HL-60 (cell line): Measurements from ENCODE around the gene FTO.

Source experiments
- DNase-seq, 2 experiments: peaks; one replicate each; pipeline ENCODE4 v3.0.0-alpha.2; 2010 to 2020; ENCODE audit warnings: low read depth in 1 of 2, low spot score in 1 of 2
- H3K27ac ChIP-seq: fragments of 250-450 bp; sonication (Bioruptor Pico); replicated peaks from 2 replicates; pipeline ENCODE4 v1.5.1; 2020; ENCODE audit warnings: mild to moderate bottlenecking, moderate library complexity
- H3K27me3 ChIP-seq: fragments of 250-450 bp; sonication (Bioruptor Pico); 2 replicates; pipeline ENCODE4 v1.5.1; 2021; ENCODE audit warnings: mild to moderate bottlenecking, moderate library complexity; ENCODE audit not compliant: insufficient read depth, poor library complexity, severe bottlenecking
- H3K4me3 ChIP-seq: replicated peaks from 2 replicates; pipeline ENCODE4 v1.5.1; 2011; ENCODE audit warnings: mild to moderate bottlenecking, control low read depth, low read length; ENCODE audit not compliant: insufficient read depth
- CTCF ChIP-seq: IDR thresholded peaks from one replicate; pipeline ENCODE4 v1.5.1; 2011; ENCODE audit warnings: low read length, control low read depth, inconsistent platforms; ENCODE audit not compliant: insufficient read depth
- GABPA ChIP-seq: IDR thresholded peaks from 2 replicates; pipeline ENCODE4 v1.6.1; 2012; ENCODE audit warnings: low read depth
- POLR2AphosphoS5 ChIP-seq: IDR thresholded peaks from 2 replicates; pipeline ENCODE4 v1.6.1; 2012; ENCODE audit warnings: low read depth
- REST ChIP-seq: IDR thresholded peaks from 2 replicates; pipeline ENCODE4 v1.6.1; 2012; ENCODE audit warnings: low read depth; ENCODE audit not compliant: insufficient replicate concordance
- SPI1 ChIP-seq: IDR thresholded peaks from 2 replicates; pipeline ENCODE4 v1.6.1; 2012; ENCODE audit warnings: low read depth, mild to moderate bottlenecking, borderline replicate concordance

The FTO gene

GRCh38 chr16:54197758-54198157 lies 493.8 kb downstream of the FTO start:
- TF ChIP-seq REST (no peak), GABPA (no peak), CTCF (no peak), POLR2AphosphoS5 (no peak), SPI1 (no peak)
- H3K4me3 ChIP-seq: no peak overlapping the region
- no peak overlapping the region for H3K27ac ChIP-seq
- H3K27me3 ChIP-seq: no peaks in the 10 kb centered on the region
- DNase-seq: no peak

GRCh38 chr16:54199487-54200160 lies 495.7 kb downstream of the FTO start:
- TF ChIP-seq GABPA (no peak), CTCF (no peak), POLR2AphosphoS5 (no peak), REST (no peak)
- Histone ChIP-seq H3K27ac (no peak overlapping the region), H3K27me3 (no peaks in the 10 kb centered on the region), H3K4me3 (no peak overlapping the region)
- no peak for DNase-seq

GRCh38 chr16:54200161-54200534 lies 496.2 kb downstream of the FTO start:
- Histone ChIP-seq H3K27ac (no peak overlapping the region), H3K4me3 (no peak overlapping the region), H3K27me3 (no peaks in the 10 kb centered on the region)
- no peak for DNase-seq
- TF ChIP-seq POLR2AphosphoS5 (no peak), REST (no peak), CTCF (no peak), GABPA (no peak), SPI1 (no peak)
